ENCODE measurements around the gene LHPP.

DNA sequence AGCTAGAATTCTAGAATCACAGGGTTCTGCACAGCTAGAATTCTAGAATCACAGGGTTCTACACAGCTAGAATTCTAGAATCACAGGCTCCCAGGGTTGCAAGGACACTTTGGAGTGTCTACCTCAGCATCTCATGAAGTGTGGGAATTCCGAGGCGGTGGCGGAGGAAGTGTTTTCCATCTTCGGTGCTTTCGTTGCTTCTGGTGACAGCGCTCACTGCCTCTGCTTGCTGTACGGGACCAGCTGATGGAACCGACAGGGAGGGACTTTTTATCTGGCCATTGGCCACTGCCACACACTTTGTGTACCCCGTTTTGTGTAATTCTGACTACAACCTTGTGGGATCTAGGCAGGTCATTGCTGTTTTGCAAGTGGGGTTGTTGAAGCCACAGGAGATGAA is 29.5 kb downstream of the LHPP start:
- TF ChIP-seq, protein P1, sequence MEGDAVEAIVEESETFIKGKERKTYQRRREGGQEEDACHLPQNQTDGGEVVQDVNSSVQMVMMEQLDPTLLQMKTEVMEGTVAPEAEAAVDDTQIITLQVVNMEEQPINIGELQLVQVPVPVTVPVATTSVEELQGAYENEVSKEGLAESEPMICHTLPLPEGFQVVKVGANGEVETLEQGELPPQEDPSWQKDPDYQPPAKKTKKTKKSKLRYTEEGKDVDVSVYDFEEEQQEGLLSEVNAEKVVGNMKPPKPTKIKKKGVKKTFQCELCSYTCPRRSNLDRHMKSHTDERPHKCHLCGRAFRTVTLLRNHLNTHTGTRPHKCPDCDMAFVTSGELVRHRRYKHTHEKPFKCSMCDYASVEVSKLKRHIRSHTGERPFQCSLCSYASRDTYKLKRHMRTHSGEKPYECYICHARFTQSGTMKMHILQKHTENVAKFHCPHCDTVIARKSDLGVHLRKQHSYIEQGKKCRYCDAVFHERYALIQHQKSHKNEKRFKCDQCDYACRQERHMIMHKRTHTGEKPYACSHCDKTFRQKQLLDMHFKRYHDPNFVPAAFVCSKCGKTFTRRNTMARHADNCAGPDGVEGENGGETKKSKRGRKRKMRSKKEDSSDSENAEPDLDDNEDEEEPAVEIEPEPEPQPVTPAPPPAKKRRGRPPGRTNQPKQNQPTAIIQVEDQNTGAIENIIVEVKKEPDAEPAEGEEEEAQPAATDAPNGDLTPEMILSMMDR (tag by site-specific recombination; IDR thresholded peaks at IDR 0.05), result no peak
- no peak for TF ChIP-seq ZNF223 (tag by site-specific recombination; IDR thresholded peaks at IDR 0.05)
- TF ChIP-seq, protein P2, sequence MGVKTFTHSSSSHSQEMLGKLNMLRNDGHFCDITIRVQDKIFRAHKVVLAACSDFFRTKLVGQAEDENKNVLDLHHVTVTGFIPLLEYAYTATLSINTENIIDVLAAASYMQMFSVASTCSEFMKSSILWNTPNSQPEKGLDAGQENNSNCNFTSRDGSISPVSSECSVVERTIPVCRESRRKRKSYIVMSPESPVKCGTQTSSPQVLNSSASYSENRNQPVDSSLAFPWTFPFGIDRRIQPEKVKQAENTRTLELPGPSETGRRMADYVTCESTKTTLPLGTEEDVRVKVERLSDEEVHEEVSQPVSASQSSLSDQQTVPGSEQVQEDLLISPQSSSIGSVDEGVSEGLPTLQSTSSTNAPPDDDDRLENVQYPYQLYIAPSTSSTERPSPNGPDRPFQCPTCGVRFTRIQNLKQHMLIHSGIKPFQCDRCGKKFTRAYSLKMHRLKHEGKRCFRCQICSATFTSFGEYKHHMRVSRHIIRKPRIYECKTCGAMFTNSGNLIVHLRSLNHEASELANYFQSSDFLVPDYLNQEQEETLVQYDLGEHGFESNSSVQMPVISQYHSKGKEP (tag by site-specific recombination; IDR thresholded peaks at IDR 0.05), result no peak
- no peak for TF ChIP-seq SALL2 (tag by site-specific recombination; IDR thresholded peaks at IDR 0.05; ENCODE audit: borderline replicate concordance)
- no peak for TF ChIP-seq ZNF404 (tag by site-specific recombination; IDR thresholded peaks at IDR 0.05)
- TF ChIP-seq ZSCAN23 (tag by site-specific recombination; IDR thresholded peaks at IDR 0.05), result no peak
